IMR-90 (cell line): ENCODE measurements around the gene TTC19. TPM values are rescaled to one million over a fixed set of nuclear protein-coding genes. Genes with fewer than 3 reads are reported as not detected.

Source experiments
- ATAC-seq: fragments of 200-7000 bp; cut with Tn5 transposase; 2 replicates; pipeline ENCODE4 v1.9.1; 2020; ENCODE audit warnings: low read depth, mild to moderate bottlenecking, moderate library complexity
- BruUV-seq: library from RNA; stranded (reverse); fragments of 400-500 nt; replicated peaks from 2 replicates; lab custom pipeline; 2021; lab: Mats Ljungman, UMichigan
- CTCF ChIA-PET: fragments of 300-600 bp; formaldehyde crosslinking; extraction: SDS; loops from one replicate; lab custom pipeline; 2021; ENCODE audit warnings: antibody characterized with exemption; lab: Yijun Ruan, JAX
- POLR2A ChIA-PET: fragments of 300-600 bp; sonication (Branson Sonifier 250); formaldehyde crosslinking; loops from one replicate; lab custom pipeline; 2022; ENCODE audit warnings: antibody characterized with exemption; ENCODE audit not compliant: unreplicated experiment; lab: Charles Lee
- DNase-seq: peaks from one replicate; pipeline ENCODE4 v3.0.0; 2013
- H2AFZ ChIP-seq: replicated peaks from 2 replicates; pipeline ENCODE3; 2013; ENCODE audit warnings: low read length, mild to moderate bottlenecking; ENCODE audit not compliant: poor library complexity
- H2AK5ac ChIP-seq: 2 replicates; pipeline ENCODE4 v1.6.1; 2013; ENCODE audit warnings: low read depth, low read length, inconsistent platforms
- H2AK9ac ChIP-seq: replicated peaks from 2 replicates; pipeline ENCODE3; 2013; ENCODE audit warnings: mild to moderate bottlenecking, low read depth, low read length, moderate library complexity; ENCODE audit not compliant: poor library complexity
- H2BK120ac ChIP-seq: 2 replicates; pipeline ENCODE4 v1.6.1; 2013; ENCODE audit warnings: low read depth, low read length, inconsistent platforms
- H2BK15ac ChIP-seq: 3 replicates; pipeline ENCODE4 v1.6.1; 2013; ENCODE audit warnings: low read depth, low read length, inconsistent platforms
- H2BK20ac ChIP-seq: 2 replicates; pipeline ENCODE4 v1.6.1; 2013; ENCODE audit warnings: low read depth, mild to moderate bottlenecking, inconsistent platforms, low read length, moderate library complexity
- H2BK5ac ChIP-seq: 2 replicates; pipeline ENCODE4 v1.6.1; 2013; ENCODE audit warnings: mild to moderate bottlenecking, low read depth, low read length, inconsistent platforms; ENCODE audit not compliant: poor library complexity, severe bottlenecking
- H3K14ac ChIP-seq: replicated peaks from 2 replicates; pipeline ENCODE4 v1.6.1; 2013; ENCODE audit warnings: low read depth, low read length, inconsistent platforms
- H3K18ac ChIP-seq: 2 replicates; pipeline ENCODE4 v1.6.1; 2013; ENCODE audit warnings: low read depth, low read length, control low read depth
- H3K23ac ChIP-seq: 2 replicates; pipeline ENCODE4 v1.6.1; 2013; ENCODE audit warnings: low read depth, low read length, inconsistent platforms
- H3K27ac ChIP-seq: 2 replicates; pipeline ENCODE4 v1.5.1; 2013; ENCODE audit warnings: mild to moderate bottlenecking, control low read depth, low read length; ENCODE audit not compliant: insufficient read depth
- H3K27me3 ChIP-seq: 2 replicates; pipeline ENCODE4 v1.6.1; 2013; ENCODE audit warnings: low read length; ENCODE audit not compliant: control insufficient read depth, insufficient read depth
- H3K36me3 ChIP-seq: 2 replicates; pipeline ENCODE4 v1.6.1; 2013; ENCODE audit warnings: low read length, mixed read lengths; ENCODE audit not compliant: control insufficient read depth, insufficient read depth
- H3K4ac ChIP-seq: 2 replicates; pipeline ENCODE4 v1.6.1; 2013; ENCODE audit warnings: low read depth, low read length, inconsistent platforms
- H3K4me1 ChIP-seq: 2 replicates; pipeline ENCODE4 v1.6.1; 2013; ENCODE audit warnings: low read length, mixed read lengths; ENCODE audit not compliant: control insufficient read depth, insufficient read depth
- H3K4me2 ChIP-seq: 2 replicates; pipeline ENCODE4 v1.6.1; 2013; ENCODE audit warnings: low read depth, mild to moderate bottlenecking, control low read depth, low read length, moderate library complexity
- H3K4me3 ChIP-seq: 2 replicates; pipeline ENCODE4 v1.5.1; 2013; ENCODE audit warnings: low read depth, mild to moderate bottlenecking, control low read depth, low read length, moderate library complexity; ENCODE audit not compliant: insufficient read depth
- H3K56ac ChIP-seq: 2 replicates; pipeline ENCODE4 v1.6.1; 2013; ENCODE audit warnings: low read length, inconsistent platforms; ENCODE audit not compliant: insufficient read depth; ENCODE audit errors: extremely low read depth
- H3K79me1 ChIP-seq, 2 experiments: 2 replicates each; pipeline ENCODE4 v1.6.1; 2013; ENCODE audit warnings: low read length in 2 of 2, inconsistent platforms in 1 of 2, low read depth in 1 of 2
- H3K9ac ChIP-seq: 2 replicates; pipeline ENCODE4 v1.6.1; 2013; ENCODE audit warnings: low read depth, low read length, control low read depth
- H3K9me1 ChIP-seq: 2 replicates; pipeline ENCODE4 v1.6.1; 2013; ENCODE audit warnings: low read length, inconsistent platforms; ENCODE audit not compliant: insufficient read depth
- H3K9me3 ChIP-seq: 2 replicates; pipeline ENCODE4 v1.6.1; 2013; ENCODE audit warnings: low read length; ENCODE audit not compliant: control insufficient read depth, insufficient read depth
- H4K20me1 ChIP-seq: 2 replicates; pipeline ENCODE4 v1.6.1; 2013; ENCODE audit warnings: low read length, inconsistent platforms; ENCODE audit not compliant: insufficient read depth
- H4K5ac ChIP-seq: 2 replicates; pipeline ENCODE4 v1.6.1; 2013; ENCODE audit warnings: mild to moderate bottlenecking, low read depth, low read length, control low read depth
- H4K8ac ChIP-seq, 2 experiments: 2 replicates each; pipeline ENCODE4 v1.6.1; 2013; ENCODE audit warnings: low read depth in 2 of 2, low read length in 2 of 2, control low read depth in 1 of 2, inconsistent platforms in 1 of 2
- H4K91ac ChIP-seq: 2 replicates; pipeline ENCODE4 v1.6.1; 2013; ENCODE audit warnings: low read depth, low read length, inconsistent platforms; ENCODE audit not compliant: insufficient read depth
- MAZ ChIP-seq: IDR thresholded peaks from 2 replicates; pipeline ENCODE4 v1.6.1; 2012; ENCODE audit warnings: low read depth, mild to moderate bottlenecking, low read length, improper control_type of control experiment, moderate library complexity, borderline replicate concordance
- WGBS, 2 experiments: methylation state at CpG; one replicate each; pipeline versions ENCODE4 v1.1.5 to v1.1.7; 2013; ENCODE audit warnings: missing lambda C conversion rate in 2 of 2; ENCODE audit not compliant: insufficient read length in 1 of 2; ENCODE audit errors: extremely low coverage in 2 of 2; 5-methylcytosine and 5-hydroxymethylcytosine counted together
- dilution Hi-C: fragments of 300-500 bp; cut with HindIII; formaldehyde crosslinking; loops from one replicate; pipeline ENCODE4 v1.14.3; 2018; ENCODE audit warnings: low sequenced_read_pairs; ENCODE audit not compliant: unreplicated experiment
- in situ Hi-C: fragments of 300-500 bp; cut with MboI; formaldehyde crosslinking; loops from 3 replicates; pipeline ENCODE4 v1.14.3; 2019; ENCODE audit warnings: low sequenced_read_pairs, inconsistent platforms, mixed read lengths
- intact Hi-C: fragments of 100-400 bp; cut with micrococcal nuclease; formaldehyde crosslinking; loops from 2 replicates; pipeline ENCODE4 v1.10.0; 2022
- polyA plus RNA-seq, 3 experiments: library from polyadenylated mRNA; depleted of rRNA; stranded (reverse); fragments of >200 nt; gene quantifications; 2 replicates each; pipeline ENCODE4 v1.2.3, GENCODE V29; 2012; ENCODE audit warnings: low replicate concordance in 1 of 3
- total RNA-seq: library from RNA; depleted of rRNA; stranded (reverse); fragments of >200 nt; gene quantifications from 2 replicates; pipeline ENCODE4 v1.2.3, GENCODE V29; 2012
- TF ChIP-seq, protein P1 (sequence below): fragments of 150-350 bp; IDR thresholded peaks from 2 replicates; pipeline ENCODE4 v1.6.1; 2017; ENCODE audit warnings: mild to moderate bottlenecking, antibody characterized with exemption, low read length, low read depth
- TF ChIP-seq, protein P2 (sequence below): fragments of 150-350 bp; IDR thresholded peaks from 2 replicates; pipeline ENCODE4 v1.6.1; 2016; ENCODE audit warnings: low read depth, mild to moderate bottlenecking, low read length, moderate library complexity, borderline replicate concordance

TTC19 gene
- total and polyA plus RNA-seq, 2 of the 4 experiments (the other 2 are of a cell fraction): 8.3 to 12.9 TPM

DNA sequence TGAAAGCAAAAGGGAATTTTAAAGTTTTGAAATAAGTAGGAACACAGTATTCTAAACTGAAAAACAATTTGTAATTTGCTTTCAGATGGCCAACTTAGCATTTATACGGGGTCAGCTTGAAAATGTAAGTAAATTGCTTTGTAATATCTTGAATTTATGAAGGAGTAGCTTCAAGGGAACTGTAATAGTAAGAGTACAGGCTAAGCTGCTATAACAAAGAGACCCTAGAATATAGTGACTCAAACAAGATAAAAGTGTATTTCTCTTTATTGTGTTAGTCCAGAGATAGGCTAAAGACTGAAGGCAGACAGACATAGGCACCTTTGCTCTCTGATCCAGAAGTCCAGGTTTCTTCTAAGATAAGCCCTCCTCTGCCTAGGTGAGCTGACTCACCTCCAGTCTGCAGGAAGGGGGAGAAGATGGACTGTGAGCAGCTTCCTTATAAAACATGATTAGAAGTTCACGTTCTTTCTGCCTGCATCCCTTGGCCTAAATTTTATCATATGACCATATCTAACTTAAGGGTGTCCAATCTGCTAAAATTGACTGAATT is 3.2 kb downstream of the TTC19 start:
- no peak overlapping the region for H3K4me3 ChIP-seq
- dilution Hi-C loops (no loop called here), in situ Hi-C loops (no loop called here), intact Hi-C loops (no loop called here)
- peaks cover 30% of the 10 kb centered on the region for H3K36me3 ChIP-seq
- no TSS peak for BruUV-seq
- no peak overlapping the region for H2AK9ac ChIP-seq
- H3K56ac ChIP-seq: no peak overlapping the region
- H2BK120ac ChIP-seq: no peak overlapping the region
- H3K23ac ChIP-seq: no peak overlapping the region
- H4K8ac ChIP-seq: no peak overlapping the region
- ATAC-seq (no peak), DNase-seq (no peak)
- no peak overlapping the region for H2BK20ac ChIP-seq
- no peak overlapping the region for H3K9ac ChIP-seq
- TF ChIP-seq, protein P1, sequence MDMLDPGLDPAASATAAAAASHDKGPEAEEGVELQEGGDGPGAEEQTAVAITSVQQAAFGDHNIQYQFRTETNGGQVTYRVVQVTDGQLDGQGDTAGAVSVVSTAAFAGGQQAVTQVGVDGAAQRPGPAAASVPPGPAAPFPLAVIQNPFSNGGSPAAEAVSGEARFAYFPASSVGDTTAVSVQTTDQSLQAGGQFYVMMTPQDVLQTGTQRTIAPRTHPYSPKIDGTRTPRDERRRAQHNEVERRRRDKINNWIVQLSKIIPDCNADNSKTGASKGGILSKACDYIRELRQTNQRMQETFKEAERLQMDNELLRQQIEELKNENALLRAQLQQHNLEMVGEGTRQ: no peak
- TF ChIP-seq, protein P2, sequence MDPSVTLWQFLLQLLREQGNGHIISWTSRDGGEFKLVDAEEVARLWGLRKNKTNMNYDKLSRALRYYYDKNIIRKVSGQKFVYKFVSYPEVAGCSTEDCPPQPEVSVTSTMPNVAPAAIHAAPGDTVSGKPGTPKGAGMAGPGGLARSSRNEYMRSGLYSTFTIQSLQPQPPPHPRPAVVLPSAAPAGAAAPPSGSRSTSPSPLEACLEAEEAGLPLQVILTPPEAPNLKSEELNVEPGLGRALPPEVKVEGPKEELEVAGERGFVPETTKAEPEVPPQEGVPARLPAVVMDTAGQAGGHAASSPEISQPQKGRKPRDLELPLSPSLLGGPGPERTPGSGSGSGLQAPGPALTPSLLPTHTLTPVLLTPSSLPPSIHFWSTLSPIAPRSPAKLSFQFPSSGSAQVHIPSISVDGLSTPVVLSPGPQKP: no peak
- no peak for TF ChIP-seq MAZ
- H2BK15ac ChIP-seq: no peak overlapping the region
- no peak overlapping the region for H4K5ac ChIP-seq
- H3K79me1 ChIP-seq: peaks cover 35 to 56% of the 10 kb centered on the region in 2 experiments
- peaks cover 5% of the 10 kb centered on the region; the same call in 1 of the 2 replicates for H4K20me1 ChIP-seq
- H3K9me3 ChIP-seq: no peaks in the 10 kb centered on the region
- 100% methylated on average over 1 of the region's 2 CpGs; no CpG with 5 or more reads in 1 of the 2 experiments for WGBS, 2 experiments
- no peak overlapping the region for H3K27ac ChIP-seq
- ChIA-PET POLR2A (no interaction called here), CTCF (interaction anchor here (0.8 kb wide), 1 partner anchor 58 kb away, joined by 5 read pairs; the partner anchor contains the start of gene ADORA2B)
- no peaks in the 10 kb centered on the region for H3K27me3 ChIP-seq
- no peak overlapping the region for H3K4ac ChIP-seq
- peaks cover 7% of the 10 kb centered on the region for H3K9me1 ChIP-seq
- no peak overlapping the region for H3K14ac ChIP-seq
- H2BK5ac ChIP-seq: no peak overlapping the region
- H3K4me1 ChIP-seq: peaks cover 7% of the 10 kb centered on the region; the same call in 1 of the 2 replicates
- H2AK5ac ChIP-seq: no peak overlapping the region
- no peak overlapping the region for H3K4me2 ChIP-seq
- no peak overlapping the region for H2AFZ ChIP-seq
- no peak overlapping the region for H4K91ac ChIP-seq
- no peak overlapping the region for H3K18ac ChIP-seq
